ENCODE measurements around the gene BCL2L1.

BCL2L1 gene

DNA sequence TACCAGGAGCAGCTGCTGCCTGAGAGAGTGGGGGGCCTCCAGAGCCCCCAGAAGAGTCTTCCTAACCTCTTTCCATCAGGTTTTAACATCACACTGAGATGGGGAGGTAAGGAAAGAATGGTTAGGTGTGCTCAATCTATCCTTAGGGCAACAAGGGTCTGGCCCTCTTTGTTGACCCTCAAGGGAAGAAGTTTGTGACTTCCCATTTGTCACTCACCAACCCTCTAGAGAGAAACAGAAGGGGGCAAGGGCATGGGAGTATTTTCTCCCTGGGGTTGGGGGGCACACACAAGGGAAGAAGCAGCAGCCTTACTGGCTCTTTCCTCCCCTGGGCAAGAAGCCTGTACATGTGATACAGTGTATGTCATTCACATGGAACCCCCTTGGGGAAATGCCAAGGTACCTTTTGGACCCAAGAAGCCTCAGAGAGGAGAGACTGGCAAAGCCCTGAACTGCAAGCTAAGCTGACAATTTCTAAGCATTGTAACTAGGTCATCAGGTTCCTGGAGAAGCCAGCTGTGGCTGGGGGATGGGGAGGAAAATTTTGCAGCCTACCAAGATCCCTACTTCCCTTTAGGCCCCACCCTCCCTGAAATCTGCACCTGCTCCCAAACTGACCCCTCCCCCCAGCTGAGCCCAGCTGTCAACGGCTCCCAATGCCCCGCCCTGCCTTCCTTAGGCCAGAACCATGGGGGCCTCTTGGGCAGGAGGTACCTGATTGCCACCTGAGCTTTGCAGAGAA, 14.5 kb downstream of the BCL2L1 start:
- Histone ChIP-seq H3K27me3 (no peaks in the 10 kb centered on the region), H3K9me3 (no peaks in the 10 kb centered on the region), H3K4me1 (peaks cover 0 to 91% (median 71%) of the 10 kb centered on the region in 4 donors), H3K4me3 (no peak overlapping the region), H3K27ac (peak overlapping the region; percentile 14 to 52), H3K36me3 (peaks cover 11 to 32% (median 25%) of the 10 kb centered on the region in 3 donors)
- intact Hi-C loops (cut with DNase I; ENCODE audit: low total_unique reads), result no loop called here
- TF ChIP-seq, protein P1, sequence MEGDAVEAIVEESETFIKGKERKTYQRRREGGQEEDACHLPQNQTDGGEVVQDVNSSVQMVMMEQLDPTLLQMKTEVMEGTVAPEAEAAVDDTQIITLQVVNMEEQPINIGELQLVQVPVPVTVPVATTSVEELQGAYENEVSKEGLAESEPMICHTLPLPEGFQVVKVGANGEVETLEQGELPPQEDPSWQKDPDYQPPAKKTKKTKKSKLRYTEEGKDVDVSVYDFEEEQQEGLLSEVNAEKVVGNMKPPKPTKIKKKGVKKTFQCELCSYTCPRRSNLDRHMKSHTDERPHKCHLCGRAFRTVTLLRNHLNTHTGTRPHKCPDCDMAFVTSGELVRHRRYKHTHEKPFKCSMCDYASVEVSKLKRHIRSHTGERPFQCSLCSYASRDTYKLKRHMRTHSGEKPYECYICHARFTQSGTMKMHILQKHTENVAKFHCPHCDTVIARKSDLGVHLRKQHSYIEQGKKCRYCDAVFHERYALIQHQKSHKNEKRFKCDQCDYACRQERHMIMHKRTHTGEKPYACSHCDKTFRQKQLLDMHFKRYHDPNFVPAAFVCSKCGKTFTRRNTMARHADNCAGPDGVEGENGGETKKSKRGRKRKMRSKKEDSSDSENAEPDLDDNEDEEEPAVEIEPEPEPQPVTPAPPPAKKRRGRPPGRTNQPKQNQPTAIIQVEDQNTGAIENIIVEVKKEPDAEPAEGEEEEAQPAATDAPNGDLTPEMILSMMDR (IDR thresholded peaks at IDR 0.05), result no peak
- peak; percentile 62 to 74 for DNase-seq

DNA sequence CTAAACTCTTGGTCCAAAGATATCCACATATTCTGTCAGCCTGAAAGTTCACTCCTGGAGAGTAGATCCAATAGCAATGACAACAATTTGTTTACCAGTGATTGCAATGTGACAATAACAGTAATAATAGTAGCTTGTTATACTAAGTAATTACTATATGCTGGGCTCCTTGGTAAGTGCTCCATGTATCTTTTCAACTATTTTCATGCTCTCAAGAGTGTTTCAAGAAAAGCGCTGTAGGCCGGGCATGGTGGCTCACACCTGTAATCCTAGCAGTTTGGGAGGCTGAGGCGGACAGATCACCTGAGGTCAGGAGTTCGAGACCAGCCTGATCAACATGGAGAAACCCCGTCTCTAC, 15.4 kb downstream of the BCL2L1 start:
- Histone ChIP-seq H3K27me3 (no peaks in the 10 kb centered on the region), H3K9me3 (no peaks in the 10 kb centered on the region), H3K27ac (no peak overlapping the region), H3K4me1 (peaks cover 0 to 87% (median 66%) of the 10 kb centered on the region in 4 donors), H3K36me3 (peaks cover 11 to 35% (median 25%) of the 10 kb centered on the region in 3 donors), H3K4me3 (no peak overlapping the region)
- intact Hi-C loops (cut with DNase I; ENCODE audit: low total_unique reads), result no loop called here
- DNase-seq, result no peak
- TF ChIP-seq, protein P1 (IDR thresholded peaks at IDR 0.05), result no peak

- Histone ChIP-seq H3K9me3 (no peaks in the 10 kb centered on the region), H3K4me1 (peaks cover 0 to 87% (median 66%) of the 10 kb centered on the region in 4 donors), H3K36me3 (peaks cover 11 to 35% (median 25%) of the 10 kb centered on the region in 3 donors), H3K27ac (peak overlapping the region in 1 of 2 donors; percentile 21), H3K27me3 (no peaks in the 10 kb centered on the region), H3K4me3 (no peak overlapping the region)
- TF ChIP-seq, protein P1 (IDR thresholded peaks at IDR 0.05), result no peak
- intact Hi-C loops (cut with DNase I; ENCODE audit: low total_unique reads), result no loop called here
- no peak for DNase-seq
These were observed 15.9 kb downstream of the BCL2L1 start for GRCh38 chr20:31706607-31707257.

DNA sequence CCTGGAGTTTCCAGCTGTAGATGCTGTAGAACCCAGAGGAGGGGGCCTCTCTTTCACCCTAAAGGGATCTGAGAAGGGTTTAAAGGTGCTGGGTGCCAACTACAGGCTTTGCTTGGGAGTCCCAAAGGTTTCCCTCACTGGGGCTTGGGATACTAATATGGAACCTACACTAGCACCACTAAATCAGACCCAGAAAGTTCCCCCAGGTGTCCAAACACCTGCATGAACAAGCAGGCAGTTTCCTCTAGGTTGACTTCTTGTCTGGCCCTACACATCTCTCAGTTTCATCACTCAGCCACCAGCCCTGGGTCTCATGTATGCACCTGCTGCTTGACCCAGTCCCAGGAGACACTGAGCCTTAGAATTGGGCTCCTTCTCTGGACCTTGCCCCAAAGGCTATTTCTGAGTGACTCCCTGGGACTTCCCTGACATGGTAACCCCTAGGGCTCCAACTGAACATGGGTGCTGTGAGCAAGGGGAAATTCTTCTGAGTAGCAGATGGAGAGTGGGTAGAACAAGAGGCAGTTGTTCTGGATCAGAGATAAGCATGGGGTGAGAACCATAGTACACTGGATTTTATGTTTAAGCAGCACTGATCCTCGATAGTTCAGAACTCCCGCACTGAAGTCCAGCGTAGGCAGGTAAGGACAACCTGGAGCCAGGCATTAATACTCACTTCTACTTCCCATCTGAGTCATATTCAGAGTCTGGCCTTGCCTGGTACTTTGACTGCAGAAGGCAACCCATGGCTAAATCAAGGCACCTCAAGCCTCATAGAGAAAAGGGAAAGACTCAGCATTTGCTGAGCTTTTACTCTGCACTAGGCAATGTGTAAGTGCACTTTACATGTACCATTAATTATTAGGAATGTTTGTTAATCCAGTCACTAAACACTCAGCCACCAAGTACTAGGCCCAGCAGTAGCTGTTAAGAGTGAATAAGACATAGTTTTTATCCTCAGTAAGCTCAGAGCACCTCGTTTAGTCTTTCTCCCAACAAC, 16.8 kb downstream of the BCL2L1 start:
- peaks cover 11 to 35% (median 25%) of the 10 kb centered on the region in 3 donors for H3K36me3 ChIP-seq

GRCh38 chr20:31705191-31705590, 17.5 kb downstream of the BCL2L1 start:
- no peak for DNase-seq
- intact Hi-C loops (cut with DNase I; ENCODE audit: low total_unique reads), result no loop called here
- Histone ChIP-seq H3K4me3 (no peak overlapping the region), H3K9me3 (no peaks in the 10 kb centered on the region), H3K27ac (peak overlapping the region; percentile 21 to 36), H3K27me3 (no peaks in the 10 kb centered on the region), H3K36me3 (peaks cover 11 to 31% (median 25%) of the 10 kb centered on the region in 3 donors), H3K4me1 (peaks cover 0 to 87% (median 61%) of the 10 kb centered on the region in 4 donors)
- TF ChIP-seq, protein P1 (IDR thresholded peaks at IDR 0.05), result no peak

More for the DNA sequence above, 16.8 kb downstream of the BCL2L1 start:
- TF ChIP-seq, protein P1 (IDR thresholded peaks at IDR 0.05), result no peak
- intact Hi-C loops (cut with DNase I; ENCODE audit: low total_unique reads), result no loop called here
- no peak overlapping the region for H3K4me3 ChIP-seq
- H3K27me3 ChIP-seq, result no peaks in the 10 kb centered on the region
- H3K27ac ChIP-seq, result peak overlapping the region; percentile 21 to 36
- no peak for DNase-seq
- peaks cover 0 to 87% (median 62%) of the 10 kb centered on the region in 4 donors for H3K4me1 ChIP-seq
- no peaks in the 10 kb centered on the region for H3K9me3 ChIP-seq
